K562 (cell line): ENCODE results near the gene ZNF169. TPM values are rescaled to one million over a fixed set of nuclear protein-coding genes. Genes with fewer than 3 reads are reported as not detected.

Experiments used
- ARNT ChIP-seq, 2 experiments: fragments of 450-650 bp; IDR thresholded peaks; 2 replicates each; pipeline ENCODE4 v1.6.1; 2016; ENCODE audit warnings: mild to moderate bottlenecking in 1 of 2
- BRD9 ChIP-seq: fragments of 450-650 bp; IDR thresholded peaks from 2 replicates; pipeline ENCODE4 v1.6.1; 2018; ENCODE audit warnings: low read depth; ENCODE audit not compliant: partially characterized antibody
- DNMT1 ChIP-seq: fragments of 450-650 bp; IDR thresholded peaks from 2 replicates; pipeline ENCODE4 v1.6.1; 2016; ENCODE audit warnings: antibody characterized with exemption, mild to moderate bottlenecking
- KLF10 ChIP-seq: fragments of 250-450 bp; sonication (Bioruptor Pico); IDR thresholded peaks from 2 replicates; pipeline ENCODE4 v1.6.1; 2021; ENCODE audit warnings: matching md5 sums
- MYNN ChIP-seq, 2 experiments: sonication (generic); formaldehyde crosslinking in 1 of 2; IDR thresholded peaks; 2 replicates each; pipeline versions ENCODE4 v1.5.0 to v1.6.1; 2016 to 2020; ENCODE audit warnings: antibody characterized with exemption in 1 of 2, missing genetic modification reagents in 1 of 2
- POLR2H ChIP-seq: IDR thresholded peaks from 2 replicates; pipeline ENCODE4 v1.6.1; 2016; ENCODE audit warnings: missing genetic modification characterization, low read depth, mild to moderate bottlenecking, control low read depth, missing compliant biosample characterization, moderate library complexity
- RBBP5 ChIP-seq: fragments of 200-600 bp; sonication (generic); IDR thresholded peaks from 2 replicates; pipeline ENCODE4 v1.6.1; 2012; ENCODE audit warnings: borderline replicate concordance, mild to moderate bottlenecking, low read length, control low read depth, inconsistent platforms; ENCODE audit not compliant: insufficient read depth, poor library complexity, severe bottlenecking
- RBM22 ChIP-seq: fragments of 200-400 bp; formaldehyde crosslinking; IDR thresholded peaks from 2 replicates; pipeline ENCODE4 v1.6.1; 2018; ENCODE audit warnings: low read length, low read depth; ENCODE audit not compliant: poor library complexity, severe bottlenecking
- TRIM24 ChIP-seq, 2 experiments: fragments of 450-650 bp; IDR thresholded peaks; 2 replicates each; pipeline ENCODE4 v1.6.1; 2016
- ZFX ChIP-seq: sonication (generic); formaldehyde crosslinking; IDR thresholded peaks from 2 replicates; pipeline ENCODE4 v1.8.0; 2022; ENCODE audit warnings: mild to moderate bottlenecking, missing genetic modification reagents, moderate library complexity
- ZNF584 ChIP-seq: fragments of 200-800 bp; sonication (Bioruptor generic); IDR thresholded peaks from 2 replicates; pipeline ENCODE4 v1.6.1; 2016; ENCODE audit warnings: low read depth, mild to moderate bottlenecking, missing genetic modification characterization, missing compliant biosample characterization
- polyA plus RNA-seq, 8 experiments: library from polyadenylated mRNA; depleted of rRNA in 4 of 8; stranded (reverse) in 5 of 8; unstranded in 3 of 8; fragments of >200 nt; fragmentation: Nextera tagmentation in 2 of 8; fragmentation: Illumina TruSeq in 1 of 8; extraction: Ambion mirVana in 2 of 8; extraction: Trizol in 1 of 8; gene quantifications; 2 replicates each; pipeline versions ENCODE4 v1.2.1 to v1.2.3, GENCODE V29; 2011 to 2014; ENCODE audit warnings: inconsistent platforms in 1 of 8, missing spikeins in 1 of 8
- total RNA-seq, 7 experiments: library from RNA; depleted of rRNA in 6 of 7; stranded (reverse); fragments of >200 nt in 6 of 7; fragmentation: Illumina TruSeq in 2 of 7; extraction: Trizol in 2 of 7; gene quantifications; 2 replicates each; pipeline versions ENCODE4 v1.2.1 to v1.2.3, GENCODE V29; 2011 to 2021; ENCODE audit warnings: low replicate concordance in 1 of 7
- TF ChIP-seq, protein P1 (sequence below): IDR thresholded peaks from 3 replicates; pipeline ENCODE4 v1.6.1; 2011; ENCODE audit warnings: borderline replicate concordance, mild to moderate bottlenecking, moderate library complexity; ENCODE audit not compliant: insufficient read length; ENCODE audit errors: extremely low read depth
- TF ChIP-seq, protein P2 (sequence below): fragments of 200-600 bp; sonication (generic); IDR thresholded peaks from one replicate; pipeline ENCODE4 v1.6.1; 2012; ENCODE audit warnings: mild to moderate bottlenecking, low read depth, low read length, inconsistent platforms

ZNF169 gene
- total and polyA plus RNA-seq, 9 of the 15 experiments (the other 6 are each of a cell fraction or from before 2014, with no cell fraction given), result 2.0 to 16.2 (median 5.6) TPM

- TF ChIP-seq BRD9 (no peak), ZNF584 (CRISPR knock-in tag) (no peak), ARNT (IDR thresholded peaks at IDR 0.05) (no peak), RBBP5 (no peak), RBM22 (no peak), POLR2H (tag) (no peak), KLF10 (CRISPR knock-in tag) (no peak), TRIM24 (IDR thresholded peaks at IDR 0.05) (peak; percentile 64 to 86), ZFX (no peak), DNMT1 (no peak), MYNN (IDR thresholded peaks at IDR 0.05) (0 out of 2 replicates have a peak, but pooled peaks have one; percentile 27), MYNN (CRISPR knock-in tag; IDR thresholded peaks at IDR 0.05) (no peak)
- TF ChIP-seq, protein P1, sequence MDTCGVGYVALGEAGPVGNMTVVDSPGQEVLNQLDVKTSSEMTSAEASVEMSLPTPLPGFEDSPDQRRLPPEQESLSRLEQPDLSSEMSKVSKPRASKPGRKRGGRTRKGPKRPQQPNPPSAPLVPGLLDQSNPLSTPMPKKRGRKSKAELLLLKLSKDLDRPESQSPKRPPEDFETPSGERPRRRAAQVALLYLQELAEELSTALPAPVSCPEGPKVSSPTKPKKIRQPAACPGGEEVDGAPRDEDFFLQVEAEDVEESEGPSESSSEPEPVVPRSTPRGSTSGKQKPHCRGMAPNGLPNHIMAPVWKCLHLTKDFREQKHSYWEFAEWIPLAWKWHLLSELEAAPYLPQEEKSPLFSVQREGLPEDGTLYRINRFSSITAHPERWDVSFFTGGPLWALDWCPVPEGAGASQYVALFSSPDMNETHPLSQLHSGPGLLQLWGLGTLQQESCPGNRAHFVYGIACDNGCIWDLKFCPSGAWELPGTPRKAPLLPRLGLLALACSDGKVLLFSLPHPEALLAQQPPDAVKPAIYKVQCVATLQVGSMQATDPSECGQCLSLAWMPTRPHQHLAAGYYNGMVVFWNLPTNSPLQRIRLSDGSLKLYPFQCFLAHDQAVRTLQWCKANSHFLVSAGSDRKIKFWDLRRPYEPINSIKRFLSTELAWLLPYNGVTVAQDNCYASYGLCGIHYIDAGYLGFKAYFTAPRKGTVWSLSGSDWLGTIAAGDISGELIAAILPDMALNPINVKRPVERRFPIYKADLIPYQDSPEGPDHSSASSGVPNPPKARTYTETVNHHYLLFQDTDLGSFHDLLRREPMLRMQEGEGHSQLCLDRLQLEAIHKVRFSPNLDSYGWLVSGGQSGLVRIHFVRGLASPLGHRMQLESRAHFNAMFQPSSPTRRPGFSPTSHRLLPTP, result no peak
- TF ChIP-seq, protein P2, sequence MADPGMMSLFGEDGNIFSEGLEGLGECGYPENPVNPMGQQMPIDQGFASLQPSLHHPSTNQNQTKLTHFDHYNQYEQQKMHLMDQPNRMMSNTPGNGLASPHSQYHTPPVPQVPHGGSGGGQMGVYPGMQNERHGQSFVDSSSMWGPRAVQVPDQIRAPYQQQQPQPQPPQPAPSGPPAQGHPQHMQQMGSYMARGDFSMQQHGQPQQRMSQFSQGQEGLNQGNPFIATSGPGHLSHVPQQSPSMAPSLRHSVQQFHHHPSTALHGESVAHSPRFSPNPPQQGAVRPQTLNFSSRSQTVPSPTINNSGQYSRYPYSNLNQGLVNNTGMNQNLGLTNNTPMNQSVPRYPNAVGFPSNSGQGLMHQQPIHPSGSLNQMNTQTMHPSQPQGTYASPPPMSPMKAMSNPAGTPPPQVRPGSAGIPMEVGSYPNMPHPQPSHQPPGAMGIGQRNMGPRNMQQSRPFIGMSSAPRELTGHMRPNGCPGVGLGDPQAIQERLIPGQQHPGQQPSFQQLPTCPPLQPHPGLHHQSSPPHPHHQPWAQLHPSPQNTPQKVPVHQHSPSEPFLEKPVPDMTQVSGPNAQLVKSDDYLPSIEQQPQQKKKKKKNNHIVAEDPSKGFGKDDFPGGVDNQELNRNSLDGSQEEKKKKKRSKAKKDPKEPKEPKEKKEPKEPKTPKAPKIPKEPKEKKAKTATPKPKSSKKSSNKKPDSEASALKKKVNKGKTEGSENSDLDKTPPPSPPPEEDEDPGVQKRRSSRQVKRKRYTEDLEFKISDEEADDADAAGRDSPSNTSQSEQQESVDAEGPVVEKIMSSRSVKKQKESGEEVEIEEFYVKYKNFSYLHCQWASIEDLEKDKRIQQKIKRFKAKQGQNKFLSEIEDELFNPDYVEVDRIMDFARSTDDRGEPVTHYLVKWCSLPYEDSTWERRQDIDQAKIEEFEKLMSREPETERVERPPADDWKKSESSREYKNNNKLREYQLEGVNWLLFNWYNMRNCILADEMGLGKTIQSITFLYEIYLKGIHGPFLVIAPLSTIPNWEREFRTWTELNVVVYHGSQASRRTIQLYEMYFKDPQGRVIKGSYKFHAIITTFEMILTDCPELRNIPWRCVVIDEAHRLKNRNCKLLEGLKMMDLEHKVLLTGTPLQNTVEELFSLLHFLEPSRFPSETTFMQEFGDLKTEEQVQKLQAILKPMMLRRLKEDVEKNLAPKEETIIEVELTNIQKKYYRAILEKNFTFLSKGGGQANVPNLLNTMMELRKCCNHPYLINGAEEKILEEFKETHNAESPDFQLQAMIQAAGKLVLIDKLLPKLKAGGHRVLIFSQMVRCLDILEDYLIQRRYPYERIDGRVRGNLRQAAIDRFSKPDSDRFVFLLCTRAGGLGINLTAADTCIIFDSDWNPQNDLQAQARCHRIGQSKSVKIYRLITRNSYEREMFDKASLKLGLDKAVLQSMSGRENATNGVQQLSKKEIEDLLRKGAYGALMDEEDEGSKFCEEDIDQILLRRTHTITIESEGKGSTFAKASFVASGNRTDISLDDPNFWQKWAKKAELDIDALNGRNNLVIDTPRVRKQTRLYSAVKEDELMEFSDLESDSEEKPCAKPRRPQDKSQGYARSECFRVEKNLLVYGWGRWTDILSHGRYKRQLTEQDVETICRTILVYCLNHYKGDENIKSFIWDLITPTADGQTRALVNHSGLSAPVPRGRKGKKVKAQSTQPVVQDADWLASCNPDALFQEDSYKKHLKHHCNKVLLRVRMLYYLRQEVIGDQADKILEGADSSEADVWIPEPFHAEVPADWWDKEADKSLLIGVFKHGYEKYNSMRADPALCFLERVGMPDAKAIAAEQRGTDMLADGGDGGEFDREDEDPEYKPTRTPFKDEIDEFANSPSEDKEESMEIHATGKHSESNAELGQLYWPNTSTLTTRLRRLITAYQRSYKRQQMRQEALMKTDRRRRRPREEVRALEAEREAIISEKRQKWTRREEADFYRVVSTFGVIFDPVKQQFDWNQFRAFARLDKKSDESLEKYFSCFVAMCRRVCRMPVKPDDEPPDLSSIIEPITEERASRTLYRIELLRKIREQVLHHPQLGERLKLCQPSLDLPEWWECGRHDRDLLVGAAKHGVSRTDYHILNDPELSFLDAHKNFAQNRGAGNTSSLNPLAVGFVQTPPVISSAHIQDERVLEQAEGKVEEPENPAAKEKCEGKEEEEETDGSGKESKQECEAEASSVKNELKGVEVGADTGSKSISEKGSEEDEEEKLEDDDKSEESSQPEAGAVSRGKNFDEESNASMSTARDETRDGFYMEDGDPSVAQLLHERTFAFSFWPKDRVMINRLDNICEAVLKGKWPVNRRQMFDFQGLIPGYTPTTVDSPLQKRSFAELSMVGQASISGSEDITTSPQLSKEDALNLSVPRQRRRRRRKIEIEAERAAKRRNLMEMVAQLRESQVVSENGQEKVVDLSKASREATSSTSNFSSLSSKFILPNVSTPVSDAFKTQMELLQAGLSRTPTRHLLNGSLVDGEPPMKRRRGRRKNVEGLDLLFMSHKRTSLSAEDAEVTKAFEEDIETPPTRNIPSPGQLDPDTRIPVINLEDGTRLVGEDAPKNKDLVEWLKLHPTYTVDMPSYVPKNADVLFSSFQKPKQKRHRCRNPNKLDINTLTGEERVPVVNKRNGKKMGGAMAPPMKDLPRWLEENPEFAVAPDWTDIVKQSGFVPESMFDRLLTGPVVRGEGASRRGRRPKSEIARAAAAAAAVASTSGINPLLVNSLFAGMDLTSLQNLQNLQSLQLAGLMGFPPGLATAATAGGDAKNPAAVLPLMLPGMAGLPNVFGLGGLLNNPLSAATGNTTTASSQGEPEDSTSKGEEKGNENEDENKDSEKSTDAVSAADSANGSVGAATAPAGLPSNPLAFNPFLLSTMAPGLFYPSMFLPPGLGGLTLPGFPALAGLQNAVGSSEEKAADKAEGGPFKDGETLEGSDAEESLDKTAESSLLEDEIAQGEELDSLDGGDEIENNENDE, result no peak
Measured at GRCh38 chr9:94212091-94212490, 47.0 kb upstream of the ZNF169 start (continued).
